ENCODE measurements around the gene C12orf54.
A peak's percentile ranks its signal among the peaks of the same experiment; 100 is the strongest.
"Not testable (repeated sequence)": the region's sequence is repeated elsewhere in the genome, so short reads cannot be mapped to it uniquely, and the experiment has no call there.

Gene C12orf54

GRCh38 chr12:48482198-48482597 lies at the start of gene C12orf54:
TSS of gene C12orf54 (plus strand) at chr12:48482498. CDS start at chr12:48483297, 799 bp downstream.
- no peak for DNase-seq (ENCODE audit: low spot score)

GRCh38 chr12:48434016-48434415 lies 48.3 kb upstream of the C12orf54 start:
- DNase-seq (ENCODE audit: low spot score) = not testable (repeated sequence)

- no peak for DNase-seq (ENCODE audit: low spot score)
Measured at GRCh38 chr12:48441069-48441468, 41.2 kb upstream of the C12orf54 start.

GRCh38 chr12:48442179-48442847 lies 40.0 kb upstream of the C12orf54 start:
- no peak for DNase-seq (ENCODE audit: low spot score)

GRCh38 chr12:48445538-48445937 lies 36.8 kb upstream of the C12orf54 start:
- DNase-seq (ENCODE audit: low spot score) = no peak

- DNase-seq (ENCODE audit: low spot score) = no peak
Measured at GRCh38 chr12:48446161-48446776, 36.0 kb upstream of the C12orf54 start.

- DNase-seq (ENCODE audit: low spot score) = no peak
Measured at GRCh38 chr12:48447755-48448154, 34.5 kb upstream of the C12orf54 start.

GRCh38 chr12:48451372-48451771 lies 30.9 kb upstream of the C12orf54 start:
- DNase-seq (ENCODE audit: low spot score) = no peak

- not testable (repeated sequence) for DNase-seq (ENCODE audit: low spot score)
Measured at GRCh38 chr12:48452961-48453360, 29.3 kb upstream of the C12orf54 start.

GRCh38 chr12:48454667-48455066 lies 27.6 kb upstream of the C12orf54 start:
- peak; percentile 22 for DNase-seq (ENCODE audit: low spot score)

- DNase-seq (ENCODE audit: low spot score) = no peak
Measured at GRCh38 chr12:48455116-48455515, 27.2 kb upstream of the C12orf54 start.

- DNase-seq (ENCODE audit: low spot score) = no peak
Measured at GRCh38 chr12:48459259-48459658, 23.0 kb upstream of the C12orf54 start.

- DNase-seq (ENCODE audit: low spot score) = not testable (repeated sequence)
Measured at GRCh38 chr12:48469027-48469426, 13.3 kb upstream of the C12orf54 start.

- DNase-seq (ENCODE audit: low spot score) = no peak
Measured at GRCh38 chr12:48472259-48472658, 10.0 kb upstream of the C12orf54 start, which contains the start of gene ANP32D. TSS of gene ANP32D (plus strand) at chr12:48472559. CDS start at chr12:48472665, 106 bp downstream.

GRCh38 chr12:48473061-48473460 lies 9.2 kb upstream of the C12orf54 start:
- no peak for DNase-seq (ENCODE audit: low spot score)

- DNase-seq (ENCODE audit: low spot score) = not testable (repeated sequence)
Measured at GRCh38 chr12:48474497-48474896, 7.8 kb upstream of the C12orf54 start.

- no peak for DNase-seq (ENCODE audit: low spot score)
Measured at GRCh38 chr12:48482930-48483329, 632 bp downstream of the C12orf54 start.

- DNase-seq (ENCODE audit: low spot score) = no peak
Measured at GRCh38 chr12:48486261-48486660, 4.0 kb downstream of the C12orf54 start.

GRCh38 chr12:48486679-48487078 lies 4.4 kb downstream of the C12orf54 start:
- DNase-seq (ENCODE audit: low spot score) = no peak

GRCh38 chr12:48489012-48489411 lies 6.7 kb downstream of the C12orf54 start:
- DNase-seq (ENCODE audit: low spot score) = no peak

- not testable (repeated sequence) for DNase-seq (ENCODE audit: low spot score)
Measured at GRCh38 chr12:48489456-48489855, 7.2 kb downstream of the C12orf54 start.

GRCh38 chr12:48500281-48500680 lies 18.0 kb downstream of the C12orf54 start:
- DNase-seq (ENCODE audit: low spot score) = not testable (repeated sequence)

- DNase-seq (ENCODE audit: low spot score) = not testable (repeated sequence)
Measured at GRCh38 chr12:48506836-48507235, 24.5 kb downstream of the C12orf54 start.

GRCh38 chr12:48508987-48509386 lies 26.7 kb downstream of the C12orf54 start:
- DNase-seq (ENCODE audit: low spot score) = no peak
